Hepatocyte (in vitro differentiated cells): ENCODE results near the gene AGFG1.

ENCODE experiments used
- EZH2 ChIP-seq: fragments of 200-600 bp; sonication (generic); IDR thresholded peaks from 2 replicates; pipeline ENCODE4 v1.6.1; 2016; ENCODE audit warnings: antibody characterized with exemption, mild to moderate bottlenecking, borderline replicate concordance
- EZH2phosphoT487 ChIP-seq: fragments of 200-600 bp; sonication (generic); IDR thresholded peaks from one replicate; pipeline ENCODE4 v1.6.1; 2018; ENCODE audit warnings: antibody characterized with exemption, mild to moderate bottlenecking, low read depth, moderate library complexity; ENCODE audit not compliant: unreplicated experiment, severe bottlenecking
- TF ChIP-seq, protein P1 (sequence below): fragments of 200-600 bp; sonication (generic); IDR thresholded peaks from 2 replicates; pipeline ENCODE4 v1.5.1; 2016; ENCODE audit warnings: antibody characterized with exemption, mild to moderate bottlenecking; ENCODE audit not compliant: poor library complexity

DNA sequence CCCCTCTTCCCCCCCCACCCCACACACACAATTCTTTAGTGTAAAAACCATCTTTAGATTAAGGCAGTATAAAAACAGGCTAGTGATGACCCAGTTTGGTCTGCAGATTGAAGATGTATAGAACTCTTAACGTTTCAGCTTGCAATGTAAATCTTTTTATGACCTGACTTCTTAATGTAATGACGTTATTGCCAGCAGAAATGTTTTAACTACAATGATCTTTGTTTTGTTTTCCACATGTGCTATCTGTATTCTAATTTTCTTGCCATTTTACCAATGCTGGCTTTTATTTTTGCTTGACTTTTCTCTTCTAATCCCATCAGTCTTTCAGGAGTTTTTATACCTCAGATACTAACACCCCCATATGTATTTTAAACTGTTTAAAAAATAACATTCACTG lies 25.2 kb downstream of the AGFG1 start:
- TF ChIP-seq, protein P1, sequence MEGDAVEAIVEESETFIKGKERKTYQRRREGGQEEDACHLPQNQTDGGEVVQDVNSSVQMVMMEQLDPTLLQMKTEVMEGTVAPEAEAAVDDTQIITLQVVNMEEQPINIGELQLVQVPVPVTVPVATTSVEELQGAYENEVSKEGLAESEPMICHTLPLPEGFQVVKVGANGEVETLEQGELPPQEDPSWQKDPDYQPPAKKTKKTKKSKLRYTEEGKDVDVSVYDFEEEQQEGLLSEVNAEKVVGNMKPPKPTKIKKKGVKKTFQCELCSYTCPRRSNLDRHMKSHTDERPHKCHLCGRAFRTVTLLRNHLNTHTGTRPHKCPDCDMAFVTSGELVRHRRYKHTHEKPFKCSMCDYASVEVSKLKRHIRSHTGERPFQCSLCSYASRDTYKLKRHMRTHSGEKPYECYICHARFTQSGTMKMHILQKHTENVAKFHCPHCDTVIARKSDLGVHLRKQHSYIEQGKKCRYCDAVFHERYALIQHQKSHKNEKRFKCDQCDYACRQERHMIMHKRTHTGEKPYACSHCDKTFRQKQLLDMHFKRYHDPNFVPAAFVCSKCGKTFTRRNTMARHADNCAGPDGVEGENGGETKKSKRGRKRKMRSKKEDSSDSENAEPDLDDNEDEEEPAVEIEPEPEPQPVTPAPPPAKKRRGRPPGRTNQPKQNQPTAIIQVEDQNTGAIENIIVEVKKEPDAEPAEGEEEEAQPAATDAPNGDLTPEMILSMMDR: no peak
- TF ChIP-seq EZH2phosphoT487 (no peak), EZH2 (no peak)
